IMR-90 (cell line): ENCODE measurements around the gene PALMD. TPM values are rescaled to one million over a fixed set of nuclear protein-coding genes. Genes with fewer than 3 reads are reported as not detected.

ENCODE experiments used
- ATAC-seq: fragments of 200-7000 bp; cut with Tn5 transposase; 2 replicates; pipeline ENCODE4 v1.9.1; 2020; ENCODE audit warnings: low read depth, mild to moderate bottlenecking, moderate library complexity
- BruUV-seq: library from RNA; stranded (reverse); fragments of 400-500 nt; replicated peaks from 2 replicates; lab custom pipeline; 2021; lab: Mats Ljungman, UMichigan
- CTCF ChIA-PET: fragments of 300-600 bp; formaldehyde crosslinking; extraction: SDS; loops from one replicate; lab custom pipeline; 2021; ENCODE audit warnings: antibody characterized with exemption; lab: Yijun Ruan, JAX
- POLR2A ChIA-PET: fragments of 300-600 bp; sonication (Branson Sonifier 250); formaldehyde crosslinking; loops from one replicate; lab custom pipeline; 2022; ENCODE audit warnings: antibody characterized with exemption; ENCODE audit not compliant: unreplicated experiment; lab: Charles Lee
- DNase-seq: peaks from one replicate; pipeline ENCODE4 v3.0.0; 2013
- H2AFZ ChIP-seq: replicated peaks from 2 replicates; pipeline ENCODE3; 2013; ENCODE audit warnings: low read length, mild to moderate bottlenecking; ENCODE audit not compliant: poor library complexity
- H2AK5ac ChIP-seq: 2 replicates; pipeline ENCODE4 v1.6.1; 2013; ENCODE audit warnings: low read depth, low read length, inconsistent platforms
- H2AK9ac ChIP-seq: replicated peaks from 2 replicates; pipeline ENCODE3; 2013; ENCODE audit warnings: mild to moderate bottlenecking, low read depth, low read length, moderate library complexity; ENCODE audit not compliant: poor library complexity
- H2BK120ac ChIP-seq: 2 replicates; pipeline ENCODE4 v1.6.1; 2013; ENCODE audit warnings: low read depth, low read length, inconsistent platforms
- H2BK15ac ChIP-seq: 3 replicates; pipeline ENCODE4 v1.6.1; 2013; ENCODE audit warnings: low read depth, low read length, inconsistent platforms
- H2BK20ac ChIP-seq: 2 replicates; pipeline ENCODE4 v1.6.1; 2013; ENCODE audit warnings: low read depth, mild to moderate bottlenecking, inconsistent platforms, low read length, moderate library complexity
- H2BK5ac ChIP-seq: 2 replicates; pipeline ENCODE4 v1.6.1; 2013; ENCODE audit warnings: mild to moderate bottlenecking, low read depth, low read length, inconsistent platforms; ENCODE audit not compliant: poor library complexity, severe bottlenecking
- H3K14ac ChIP-seq: replicated peaks from 2 replicates; pipeline ENCODE4 v1.6.1; 2013; ENCODE audit warnings: low read depth, low read length, inconsistent platforms
- H3K18ac ChIP-seq: 2 replicates; pipeline ENCODE4 v1.6.1; 2013; ENCODE audit warnings: low read depth, low read length, control low read depth
- H3K23ac ChIP-seq: 2 replicates; pipeline ENCODE4 v1.6.1; 2013; ENCODE audit warnings: low read depth, low read length, inconsistent platforms
- H3K27ac ChIP-seq: 2 replicates; pipeline ENCODE4 v1.5.1; 2013; ENCODE audit warnings: mild to moderate bottlenecking, control low read depth, low read length; ENCODE audit not compliant: insufficient read depth
- H3K27me3 ChIP-seq: 2 replicates; pipeline ENCODE4 v1.6.1; 2013; ENCODE audit warnings: low read length; ENCODE audit not compliant: control insufficient read depth, insufficient read depth
- H3K36me3 ChIP-seq: 2 replicates; pipeline ENCODE4 v1.6.1; 2013; ENCODE audit warnings: low read length, mixed read lengths; ENCODE audit not compliant: control insufficient read depth, insufficient read depth
- H3K4ac ChIP-seq: 2 replicates; pipeline ENCODE4 v1.6.1; 2013; ENCODE audit warnings: low read depth, low read length, inconsistent platforms
- H3K4me1 ChIP-seq: 2 replicates; pipeline ENCODE4 v1.6.1; 2013; ENCODE audit warnings: low read length, mixed read lengths; ENCODE audit not compliant: control insufficient read depth, insufficient read depth
- H3K4me2 ChIP-seq: 2 replicates; pipeline ENCODE4 v1.6.1; 2013; ENCODE audit warnings: low read depth, mild to moderate bottlenecking, control low read depth, low read length, moderate library complexity
- H3K4me3 ChIP-seq: 2 replicates; pipeline ENCODE4 v1.5.1; 2013; ENCODE audit warnings: low read depth, mild to moderate bottlenecking, control low read depth, low read length, moderate library complexity; ENCODE audit not compliant: insufficient read depth
- H3K56ac ChIP-seq: 2 replicates; pipeline ENCODE4 v1.6.1; 2013; ENCODE audit warnings: low read length, inconsistent platforms; ENCODE audit not compliant: insufficient read depth; ENCODE audit errors: extremely low read depth
- H3K79me1 ChIP-seq, 2 experiments: 2 replicates each; pipeline ENCODE4 v1.6.1; 2013; ENCODE audit warnings: low read length in 2 of 2, inconsistent platforms in 1 of 2, low read depth in 1 of 2
- H3K9ac ChIP-seq: 2 replicates; pipeline ENCODE4 v1.6.1; 2013; ENCODE audit warnings: low read depth, low read length, control low read depth
- H3K9me1 ChIP-seq: 2 replicates; pipeline ENCODE4 v1.6.1; 2013; ENCODE audit warnings: low read length, inconsistent platforms; ENCODE audit not compliant: insufficient read depth
- H3K9me3 ChIP-seq: 2 replicates; pipeline ENCODE4 v1.6.1; 2013; ENCODE audit warnings: low read length; ENCODE audit not compliant: control insufficient read depth, insufficient read depth
- H4K20me1 ChIP-seq: 2 replicates; pipeline ENCODE4 v1.6.1; 2013; ENCODE audit warnings: low read length, inconsistent platforms; ENCODE audit not compliant: insufficient read depth
- H4K5ac ChIP-seq: 2 replicates; pipeline ENCODE4 v1.6.1; 2013; ENCODE audit warnings: mild to moderate bottlenecking, low read depth, low read length, control low read depth
- H4K8ac ChIP-seq, 2 experiments: 2 replicates each; pipeline ENCODE4 v1.6.1; 2013; ENCODE audit warnings: low read depth in 2 of 2, low read length in 2 of 2, control low read depth in 1 of 2, inconsistent platforms in 1 of 2
- H4K91ac ChIP-seq: 2 replicates; pipeline ENCODE4 v1.6.1; 2013; ENCODE audit warnings: low read depth, low read length, inconsistent platforms; ENCODE audit not compliant: insufficient read depth
- BHLHE40 ChIP-seq: fragments of 150-350 bp; IDR thresholded peaks from 2 replicates; pipeline ENCODE4 v1.6.1; 2016; ENCODE audit warnings: mild to moderate bottlenecking, low read depth, low read length
- FOS ChIP-seq: fragments of 150-350 bp; IDR thresholded peaks from 2 replicates; pipeline ENCODE4 v1.6.1; 2016; ENCODE audit warnings: low read depth, low read length
- POLR2A ChIP-seq: IDR thresholded peaks from 2 replicates; pipeline ENCODE4 v1.6.1; 2012; ENCODE audit warnings: mild to moderate bottlenecking, low read depth, low read length
- RFX5 ChIP-seq: IDR thresholded peaks from 2 replicates; pipeline ENCODE4 v1.8.0; 2012; ENCODE audit warnings: low read depth, mild to moderate bottlenecking, low read length, moderate library complexity
- SMC3 ChIP-seq: fragments of 150-350 bp; IDR thresholded peaks from 2 replicates; pipeline ENCODE4 v1.6.1; 2016; ENCODE audit warnings: low read depth, mild to moderate bottlenecking, antibody characterized with exemption, low read length, moderate library complexity
- dilution Hi-C: fragments of 300-500 bp; cut with HindIII; formaldehyde crosslinking; loops from one replicate; pipeline ENCODE4 v1.14.3; 2018; ENCODE audit warnings: low sequenced_read_pairs; ENCODE audit not compliant: unreplicated experiment
- in situ Hi-C: fragments of 300-500 bp; cut with MboI; formaldehyde crosslinking; loops from 3 replicates; pipeline ENCODE4 v1.14.3; 2019; ENCODE audit warnings: low sequenced_read_pairs, inconsistent platforms, mixed read lengths
- intact Hi-C: fragments of 100-400 bp; cut with micrococcal nuclease; formaldehyde crosslinking; loops from 2 replicates; pipeline ENCODE4 v1.10.0; 2022
- polyA plus RNA-seq, 3 experiments: library from polyadenylated mRNA; depleted of rRNA; stranded (reverse); fragments of >200 nt; gene quantifications; 2 replicates each; pipeline ENCODE4 v1.2.3, GENCODE V29; 2012; ENCODE audit warnings: low replicate concordance in 1 of 3
- total RNA-seq: library from RNA; depleted of rRNA; stranded (reverse); fragments of >200 nt; gene quantifications from 2 replicates; pipeline ENCODE4 v1.2.3, GENCODE V29; 2012

The PALMD gene
- total and polyA plus RNA-seq, 2 of the 4 experiments (the other 2 are of a cell fraction) = 0.51 to 0.72 TPM

DNA sequence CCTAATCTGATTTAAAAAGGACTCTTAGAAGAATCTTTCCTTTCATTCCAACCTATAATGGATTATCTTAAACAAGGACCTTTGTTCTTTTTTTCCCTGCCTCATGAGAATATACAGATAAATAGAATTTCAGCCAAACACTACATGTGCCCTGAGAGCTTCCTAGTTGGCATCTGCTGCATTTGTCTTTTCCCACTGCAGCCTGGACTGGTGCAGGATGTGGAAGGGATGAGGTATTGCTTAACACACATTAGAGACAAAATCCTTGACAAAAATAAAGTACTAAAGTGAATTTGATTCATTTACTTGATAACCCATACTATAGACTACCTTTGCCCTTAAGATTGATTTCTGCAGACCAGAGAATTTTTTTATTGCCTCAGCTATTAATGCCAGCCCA, 59.5 kb downstream of the PALMD start:
- Histone ChIP-seq H2BK5ac (no peak overlapping the region), H4K20me1 (no peaks in the 10 kb centered on the region), H3K4me3 (no peak overlapping the region), H2AFZ (no peak overlapping the region), H3K4me2 (no peak overlapping the region), H2AK5ac (no peak overlapping the region), H4K91ac (no peak overlapping the region), H2BK15ac (no peak overlapping the region), H3K79me1 (no peaks in the 10 kb centered on the region), H3K9ac (no peak overlapping the region), H3K56ac (no peak overlapping the region), H3K27ac (no peak overlapping the region), H3K9me3 (peaks cover 3% of the 10 kb centered on the region; the same call in 1 of the 2 replicates), H2BK20ac (no peak overlapping the region), H3K4me1 (no peaks in the 10 kb centered on the region), H3K36me3 (no peaks in the 10 kb centered on the region), H4K8ac (no peak overlapping the region), H3K14ac (no peak overlapping the region), H3K18ac (no peak overlapping the region), H3K27me3 (no peaks in the 10 kb centered on the region), H3K23ac (no peak overlapping the region), H2AK9ac (no peak overlapping the region), H4K5ac (no peak overlapping the region), H3K4ac (no peak overlapping the region), H2BK120ac (no peak overlapping the region), H3K9me1 (no peaks in the 10 kb centered on the region)
- ChIA-PET CTCF (interaction anchor here (2.0 kb wide), 1 partner anchor 20 kb away, joined by 4 read pairs; no protein-coding TSS in a partner anchor), POLR2A (no interaction called here)
- intact Hi-C loops = loop anchor here (5.0 to 10.0 kb wide), 3 partner anchors 178 to 821 kb away; no protein-coding TSS in a partner anchor
- DNase-seq (no peak), ATAC-seq (no peak)
- TF ChIP-seq RFX5 (no peak), POLR2A (no peak), SMC3 (no peak), BHLHE40 (no peak), FOS (no peak)
- dilution Hi-C loops = no loop called here
- no TSS peak for BruUV-seq
- in situ Hi-C loops = loop anchor here (10.0 kb wide), 1 partner anchor 911 kb away; no protein-coding TSS in a partner anchor
